ENCODE results near the gene AGBL4.
"Not testable (repeated sequence)": the region's sequence is repeated elsewhere in the genome, so short reads cannot be mapped to it uniquely, and the experiment has no call there.

AGBL4 gene

DNA sequence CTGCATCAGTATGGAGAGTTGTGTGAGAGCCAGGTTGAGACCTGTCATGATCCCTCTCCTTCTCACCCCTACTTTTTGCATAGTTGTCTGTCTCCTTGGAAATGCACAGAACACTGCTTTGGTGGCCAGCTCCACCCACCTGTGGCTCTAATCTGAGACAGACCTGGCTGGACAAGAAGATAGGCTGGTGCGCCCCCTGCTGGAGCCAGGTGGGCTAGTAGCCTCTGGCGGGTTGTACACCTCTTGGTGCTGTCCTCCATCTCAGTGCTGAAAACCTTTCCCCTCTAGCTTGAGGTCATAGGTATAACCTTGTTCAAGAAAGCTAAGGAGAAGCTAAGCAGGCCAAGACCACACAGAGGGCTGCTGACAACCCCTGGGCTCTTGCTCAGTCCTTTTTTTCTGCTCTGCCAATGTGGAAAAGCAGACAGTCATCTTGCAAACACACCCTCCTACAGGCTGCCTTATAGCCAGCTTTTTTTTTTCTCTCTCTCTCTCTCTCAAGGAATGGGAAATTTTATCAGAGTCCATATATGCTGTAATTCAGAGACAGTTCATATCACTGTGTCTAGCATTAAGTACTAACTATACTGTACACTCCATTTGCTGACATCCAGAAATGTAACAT lies 1492.9 kb downstream of the AGBL4 start:
- no peak for DNase-seq (ENCODE audit: low spot score)

DNA sequence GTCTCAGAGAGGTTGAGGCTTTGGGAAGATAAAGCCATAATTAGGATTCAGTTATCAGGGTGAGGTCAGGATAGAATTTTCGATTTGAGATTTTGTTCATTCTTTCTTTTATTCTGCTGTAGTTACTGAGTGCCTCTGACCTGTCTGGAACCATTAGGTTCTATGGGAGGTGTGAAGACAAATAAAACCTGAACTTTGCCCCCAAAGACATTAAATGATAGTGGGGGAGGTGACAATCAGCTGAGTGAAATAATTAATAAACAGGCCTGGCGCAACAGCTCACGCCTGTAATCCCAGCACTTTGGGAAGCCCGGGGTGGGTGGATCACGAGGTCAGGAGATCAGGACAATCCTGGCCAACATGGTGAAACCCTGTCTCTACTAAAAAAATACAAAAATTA lies 1496.7 kb downstream of the AGBL4 start:
- DNase-seq (ENCODE audit: low spot score): no peak

DNA sequence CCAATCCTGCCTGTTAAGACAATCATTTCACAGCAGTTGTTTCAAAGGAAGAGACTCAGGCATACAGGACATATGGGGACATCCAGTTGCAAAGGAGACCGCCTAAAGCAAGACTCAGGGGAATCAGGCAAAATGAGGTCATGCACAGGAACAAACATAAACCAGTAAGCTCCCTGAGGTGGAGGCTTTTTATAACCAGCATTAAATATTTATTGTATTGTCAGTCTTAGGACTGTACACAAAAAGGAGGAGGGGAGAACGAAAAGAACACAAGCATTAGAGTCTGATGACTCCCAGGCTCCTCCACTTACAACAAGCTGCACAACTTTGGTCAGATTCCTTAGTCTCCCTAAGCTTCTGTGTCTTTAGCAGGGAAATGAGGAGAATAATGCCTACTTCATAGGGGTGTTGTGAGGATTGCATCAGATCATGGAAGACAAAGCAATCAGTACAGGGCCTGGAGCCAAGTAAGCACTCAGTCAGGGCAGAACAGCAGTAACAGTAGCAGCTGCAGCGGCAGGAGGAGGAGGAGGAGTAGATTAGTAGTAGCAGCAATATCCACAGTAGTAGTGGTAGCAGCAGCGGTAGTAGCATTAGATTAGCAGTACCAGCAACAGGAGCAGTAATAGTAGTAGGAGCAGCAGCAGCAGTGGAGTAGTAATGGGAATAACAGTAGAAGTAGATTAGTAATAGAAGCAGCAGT lies 1497.6 kb downstream of the AGBL4 start:
- DNase-seq (ENCODE audit: low spot score): no peak

GRCh38 chr1:48524892-48525467 lies 1498.8 kb downstream of the AGBL4 start:
- DNase-seq (ENCODE audit: low spot score): no peak

- no peak for DNase-seq (ENCODE audit: low spot score)
Measured at GRCh38 chr1:48523558-48523957, 1500.2 kb downstream of the AGBL4 start.

GRCh38 chr1:48519896-48520295 lies 1503.9 kb downstream of the AGBL4 start:
- not testable (repeated sequence) for DNase-seq (ENCODE audit: low spot score)

GRCh38 chr1:48506870-48507269 lies 1516.9 kb downstream of the AGBL4 start:
- DNase-seq (ENCODE audit: low spot score): no peak

GRCh38 chr1:48500541-48501450 lies 1523.0 kb downstream of the AGBL4 start:
- DNase-seq (ENCODE audit: low spot score): no peak

DNA sequence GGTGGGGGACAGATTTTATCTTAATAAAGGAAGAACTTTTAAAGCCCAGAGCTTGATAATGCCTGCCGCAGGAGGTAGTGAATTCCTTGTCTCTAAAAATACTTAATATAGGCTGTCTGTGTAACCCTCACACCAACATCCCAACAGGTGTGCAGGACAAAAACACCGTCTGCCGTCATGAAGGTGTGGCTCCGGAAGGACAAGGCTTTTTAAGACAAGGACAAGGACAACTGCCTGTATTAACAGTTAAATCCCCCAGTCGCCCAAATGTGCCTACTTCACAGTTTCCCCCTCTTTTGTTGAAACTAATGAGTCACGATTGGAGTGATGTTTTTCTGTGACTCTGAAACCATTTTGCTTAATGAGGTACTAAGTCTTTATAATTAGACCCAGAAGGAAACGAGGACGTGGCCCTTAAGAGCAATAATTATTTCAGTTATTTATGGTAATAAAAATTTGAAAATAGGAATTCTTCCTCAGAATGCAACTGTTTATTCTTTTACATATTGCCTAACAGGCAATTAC lies 1524.5 kb downstream of the AGBL4 start:
- no peak for DNase-seq (ENCODE audit: low spot score)

GRCh38 chr1:48498096-48498791 lies 1525.5 kb downstream of the AGBL4 start:
- DNase-seq (ENCODE audit: low spot score): peak; percentile 57

- DNase-seq (ENCODE audit: low spot score): no peak
Measured at GRCh38 chr1:48495911-48496310, 1527.8 kb downstream of the AGBL4 start.

DNA sequence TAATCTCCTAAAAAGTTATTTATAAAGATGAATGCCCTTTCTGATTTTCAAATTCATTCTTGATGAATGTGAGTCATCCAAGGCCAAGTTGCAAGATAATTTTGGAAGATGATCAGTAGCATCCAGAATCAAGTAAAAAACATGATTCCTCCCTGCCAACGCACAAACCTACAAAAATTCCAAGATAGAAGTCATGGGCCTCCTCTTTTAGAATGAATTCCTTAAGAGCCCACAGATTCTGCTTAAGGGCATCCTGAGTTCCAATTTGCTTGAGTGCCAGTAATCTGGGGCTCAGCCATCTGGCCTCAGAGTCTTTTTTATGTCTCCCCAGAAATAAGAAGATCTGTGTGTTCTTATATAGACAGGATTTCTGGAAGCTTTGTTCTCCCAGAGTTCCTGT lies 1528.6 kb downstream of the AGBL4 start:
- DNase-seq (ENCODE audit: low spot score): no peak

GRCh38 chr1:48493970-48494769 lies 1529.6 kb downstream of the AGBL4 start:
- DNase-seq (ENCODE audit: low spot score): no peak

DNA sequence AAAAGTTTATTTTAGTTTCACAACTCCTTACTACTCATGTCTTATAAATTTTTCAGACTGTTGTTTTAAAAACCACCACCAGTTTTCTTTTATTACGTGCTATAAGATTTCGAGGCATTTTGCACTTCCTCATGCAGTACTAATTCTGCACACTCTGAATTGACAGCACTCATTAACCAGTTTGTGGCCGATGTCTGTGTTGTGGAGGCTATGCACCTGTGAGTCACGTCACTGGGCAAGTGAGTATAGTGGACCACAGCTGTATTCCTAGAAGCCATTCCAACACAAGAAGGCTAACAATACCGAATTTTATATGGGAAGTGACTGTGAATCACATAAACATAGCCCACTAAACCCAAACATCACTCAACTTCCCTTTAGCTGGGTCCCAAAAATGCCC lies 1530.7 kb downstream of the AGBL4 start:
- no peak for DNase-seq (ENCODE audit: low spot score)

GRCh38 chr1:48492392-48492791 lies 1531.4 kb downstream of the AGBL4 start:
- no peak for DNase-seq (ENCODE audit: low spot score)

GRCh38 chr1:48488721-48489120 lies 1535.0 kb downstream of the AGBL4 start:
- no peak for DNase-seq (ENCODE audit: low spot score)
